ENCODE results near the gene TMEM106C.

GRCh38 chr12:47967461-47968321 is 4.3 kb downstream of the TMEM106C start:
- TF ChIP-seq TAF1 (IDR thresholded peaks at IDR 0.05; ENCODE audit: borderline replicate concordance, insufficient read depth, low read length) (no peak), REST (IDR thresholded peaks at IDR 0.05; ENCODE audit: insufficient read depth in 1 of 2, low read depth in 2 of 2, low read length in 2 of 2) (no peak), POLR2AphosphoS5 (IDR thresholded peaks at IDR 0.05; ENCODE audit: low read depth, low read length) (no peak), SIN3A (IDR thresholded peaks at IDR 0.05; ENCODE audit: borderline replicate concordance, insufficient read depth, low read length) (no peak), FOXP2 (optimal IDR thresholded peaks at IDR 0.05; ENCODE audit: borderline replicate concordance, extremely low read depth, extremely low read length, insufficient read depth) (no peak)

Data from PFSK-1 (cell line).